ENCODE results near the gene UGT1A9.

DNA sequence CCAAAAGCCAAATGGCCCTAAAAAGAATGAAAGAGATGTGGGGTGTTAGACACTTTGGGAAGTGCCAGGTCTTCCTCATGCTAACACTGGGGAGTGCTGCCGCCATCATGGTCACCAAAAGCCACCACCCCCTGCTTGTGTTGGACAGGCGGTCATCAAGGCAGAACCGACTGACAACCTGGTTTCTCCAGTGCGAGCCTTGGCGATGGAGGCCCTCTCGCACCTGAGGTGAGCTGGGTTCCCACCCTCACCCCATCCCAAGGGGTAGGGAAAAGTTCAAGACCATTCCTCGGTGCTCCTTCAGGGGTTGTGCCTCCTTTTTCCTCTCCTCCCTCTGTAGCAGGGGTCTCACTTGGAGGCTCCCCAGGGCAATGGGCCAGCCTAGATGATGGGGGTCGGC is 140.0 kb downstream of the UGT1A9 start:
- TF ChIP-seq GATA3 (IDR thresholded peaks at IDR 0.05; ENCODE audit: low read depth, low read length) (no peak), GATA2 (IDR thresholded peaks at IDR 0.05; ENCODE audit: low read depth, low read length) (no peak)

Data from SH-SY5Y (cell line).